ENCODE measurements around the gene LRP3.
"Not testable (repeated sequence)": the region's sequence is repeated elsewhere in the genome, so short reads cannot be mapped to it uniquely, and the experiment has no call there.

LRP3 gene

GRCh38 chr19:33176670-33177416 is 17.3 kb upstream of the LRP3 start:
- DNase-seq (ENCODE audit: low read depth, low spot score): peak; percentile 89
- peaks cover 8% of the 10 kb centered on the region for H3K36me3 ChIP-seq (ENCODE audit: insufficient read depth, insufficient read length, low read length)
- peak overlapping the region; percentile 92 for H3K4me3 ChIP-seq (ENCODE audit: insufficient read length, low read depth)
- H3K9me3 ChIP-seq (ENCODE audit: insufficient read depth, low read length): no peaks in the 10 kb centered on the region
- H3K4me1 ChIP-seq (ENCODE audit: insufficient read depth, insufficient read length): peaks cover 10% of the 10 kb centered on the region
- H3K27me3 ChIP-seq (ENCODE audit: insufficient read depth, insufficient read length): peaks cover 13% of the 10 kb centered on the region
- peak overlapping the region; percentile 97 for H3K9ac ChIP-seq (ENCODE audit: insufficient read length, low read depth)
- TF ChIP-seq ZNF274 (IDR thresholded peaks at IDR 0.05; ENCODE audit: low read depth, low read length) (no peak), YY1 (IDR thresholded peaks at IDR 0.05; ENCODE audit: insufficient read depth, insufficient read length) (no peak), SUZ12 (IDR thresholded peaks at IDR 0.05; ENCODE audit: extremely low read depth, insufficient read depth, insufficient read length) (no peak)

DNA sequence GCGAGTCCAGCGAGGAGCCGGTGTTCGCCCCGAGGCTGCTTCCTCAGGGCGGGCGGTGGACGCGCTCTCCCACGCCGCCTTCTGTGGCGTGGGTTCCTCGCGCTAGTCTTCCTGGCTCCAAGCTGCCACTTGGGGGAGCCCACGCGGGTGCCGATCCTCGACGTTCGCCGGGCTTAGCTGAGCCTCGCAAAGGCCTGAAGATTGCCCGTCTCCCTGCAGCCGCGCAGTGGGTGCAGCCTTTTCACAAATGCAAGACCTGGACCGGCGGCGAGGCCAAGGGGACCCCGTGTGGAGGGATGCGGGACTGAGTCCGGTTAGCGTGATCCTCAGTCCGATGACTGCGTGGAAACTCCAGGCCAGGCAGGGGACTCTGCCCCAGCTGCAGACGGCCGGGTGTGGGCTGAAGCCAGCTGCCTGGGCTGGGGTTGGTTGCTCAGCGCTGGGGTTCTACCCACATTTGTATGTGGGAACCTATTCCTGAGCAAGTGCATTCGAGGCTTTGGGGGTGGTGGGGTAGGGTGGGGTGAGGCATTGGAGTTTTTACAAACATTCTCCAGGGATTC is 16.6 kb upstream of the LRP3 start:
- peaks cover 8% of the 10 kb centered on the region for H3K36me3 ChIP-seq (ENCODE audit: insufficient read depth, insufficient read length, low read length)
- DNase-seq (ENCODE audit: low read depth, low spot score): no peak
- H3K4me1 ChIP-seq (ENCODE audit: insufficient read depth, insufficient read length): peaks cover 10% of the 10 kb centered on the region
- H3K27me3 ChIP-seq (ENCODE audit: insufficient read depth, insufficient read length): peaks cover 13% of the 10 kb centered on the region
- H3K4me3 ChIP-seq (ENCODE audit: insufficient read length, low read depth): peak overlapping the region; percentile 58
- no peaks in the 10 kb centered on the region for H3K9me3 ChIP-seq (ENCODE audit: insufficient read depth, low read length)
- H3K9ac ChIP-seq (ENCODE audit: insufficient read length, low read depth): peak overlapping the region; percentile 81
- TF ChIP-seq ZNF274 (IDR thresholded peaks at IDR 0.05; ENCODE audit: low read depth, low read length) (no peak), YY1 (IDR thresholded peaks at IDR 0.05; ENCODE audit: insufficient read depth, insufficient read length) (no peak), SUZ12 (IDR thresholded peaks at IDR 0.05; ENCODE audit: extremely low read depth, insufficient read depth, insufficient read length) (no peak)

DNA sequence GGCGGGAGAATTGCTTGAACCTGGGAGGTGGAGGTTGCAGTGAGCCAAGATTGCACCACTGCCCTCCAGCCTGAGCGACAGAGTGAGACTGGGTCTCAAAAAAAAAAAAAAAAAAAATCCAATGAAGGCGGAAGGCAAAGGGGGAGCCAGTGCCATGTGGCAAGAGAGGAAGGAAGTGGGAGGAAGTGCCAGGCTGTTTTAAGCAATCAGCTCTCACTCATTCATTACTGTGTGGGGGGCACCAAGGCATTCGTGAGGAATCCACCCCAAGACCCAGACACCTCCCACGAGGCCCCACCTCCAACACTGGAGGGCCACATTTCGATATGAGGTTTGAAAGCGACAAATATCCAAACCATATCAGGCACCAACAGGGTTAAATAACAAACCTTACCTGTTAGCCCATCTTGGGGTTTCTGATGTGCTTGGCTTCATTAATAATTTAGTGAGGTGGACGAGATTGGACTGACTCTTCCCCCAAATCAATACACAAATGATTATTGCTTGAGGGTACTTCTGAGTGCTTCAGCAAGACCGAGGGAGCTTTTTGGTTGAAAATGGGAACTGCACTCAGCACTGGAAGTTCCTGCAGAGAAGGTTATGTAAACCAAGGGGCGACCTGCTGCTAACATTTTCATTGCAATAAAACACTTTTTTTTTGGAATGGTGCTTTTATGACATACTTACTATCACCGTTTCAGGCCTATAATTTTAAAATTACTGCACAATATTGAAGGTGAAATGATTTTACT is 7.5 kb upstream of the LRP3 start:
- TF ChIP-seq SUZ12 (IDR thresholded peaks at IDR 0.05; ENCODE audit: extremely low read depth, insufficient read depth, insufficient read length) (no peak), ZNF274 (IDR thresholded peaks at IDR 0.05; ENCODE audit: low read depth, low read length) (no peak), YY1 (IDR thresholded peaks at IDR 0.05; ENCODE audit: insufficient read depth, insufficient read length) (no peak)
- H3K27me3 ChIP-seq (ENCODE audit: insufficient read depth, insufficient read length): no peaks in the 10 kb centered on the region

DNA sequence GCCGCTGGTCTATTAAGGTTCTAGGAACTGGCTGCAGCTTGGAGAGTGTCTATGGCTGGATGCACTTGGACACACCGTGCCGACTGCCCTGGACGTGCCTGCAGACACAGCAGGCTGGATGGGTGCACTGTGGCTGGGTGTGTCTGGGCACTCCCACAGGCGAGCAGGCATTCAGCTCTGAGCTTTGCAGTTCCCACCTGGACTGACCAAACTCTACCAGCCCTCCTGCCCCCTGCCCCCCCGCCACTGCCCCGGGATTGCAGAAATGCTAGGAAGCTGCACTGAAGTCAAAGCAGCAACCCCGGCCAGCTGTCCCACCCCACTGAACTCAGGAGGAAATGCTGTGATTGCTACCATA is 7.0 kb upstream of the LRP3 start:
- no peak overlapping the region for H3K9ac ChIP-seq (ENCODE audit: insufficient read length, low read depth)
- H3K36me3 ChIP-seq (ENCODE audit: insufficient read depth, insufficient read length, low read length): no peaks in the 10 kb centered on the region
- DNase-seq (ENCODE audit: low read depth, low spot score): no peak
- H3K4me1 ChIP-seq (ENCODE audit: insufficient read depth, insufficient read length): no peaks in the 10 kb centered on the region
- no peaks in the 10 kb centered on the region for H3K9me3 ChIP-seq (ENCODE audit: insufficient read depth, low read length)
- peaks cover under 1% of the 10 kb centered on the region for H3K27me3 ChIP-seq (ENCODE audit: insufficient read depth, insufficient read length)
- H3K4me3 ChIP-seq (ENCODE audit: insufficient read length, low read depth): no peak overlapping the region
- TF ChIP-seq YY1 (IDR thresholded peaks at IDR 0.05; ENCODE audit: insufficient read depth, insufficient read length) (no peak), ZNF274 (IDR thresholded peaks at IDR 0.05; ENCODE audit: low read depth, low read length) (no peak)

More for the DNA sequence above, 7.5 kb upstream of the LRP3 start:
- no peak overlapping the region for H3K9ac ChIP-seq (ENCODE audit: insufficient read length, low read depth)
- H3K4me1 ChIP-seq (ENCODE audit: insufficient read depth, insufficient read length): no peaks in the 10 kb centered on the region
- no peaks in the 10 kb centered on the region for H3K36me3 ChIP-seq (ENCODE audit: insufficient read depth, insufficient read length, low read length)
- no peaks in the 10 kb centered on the region for H3K9me3 ChIP-seq (ENCODE audit: insufficient read depth, low read length)
- DNase-seq (ENCODE audit: low read depth, low spot score): no peak
- H3K4me3 ChIP-seq (ENCODE audit: insufficient read length, low read depth): no peak overlapping the region

- Histone ChIP-seq H3K36me3 (ENCODE audit: insufficient read depth, insufficient read length, low read length) (no peaks in the 10 kb centered on the region), H3K27me3 (ENCODE audit: insufficient read depth, insufficient read length) (peaks cover 15% of the 10 kb centered on the region), H3K4me1 (ENCODE audit: insufficient read depth, insufficient read length) (no peaks in the 10 kb centered on the region), H3K9ac (ENCODE audit: insufficient read length, low read depth) (no peak overlapping the region), H3K4me3 (ENCODE audit: insufficient read length, low read depth) (no peak overlapping the region), H3K9me3 (ENCODE audit: insufficient read depth, low read length) (no peaks in the 10 kb centered on the region)
- DNase-seq (ENCODE audit: low read depth, low spot score): no peak
- TF ChIP-seq SUZ12 (IDR thresholded peaks at IDR 0.05; ENCODE audit: extremely low read depth, insufficient read depth, insufficient read length): no peak
- no peak for TF ChIP-seq YY1 (IDR thresholded peaks at IDR 0.05; ENCODE audit: insufficient read depth, insufficient read length)
Observed at GRCh38 chr19:33189453-33189852, 4.7 kb upstream of the LRP3 start.

GRCh38 chr19:33191092-33191491 is 3.0 kb upstream of the LRP3 start:
- not testable (repeated sequence) for H3K9ac ChIP-seq (ENCODE audit: insufficient read length, low read depth); DNase-seq (ENCODE audit: low read depth, low spot score); H3K9me3 ChIP-seq (ENCODE audit: insufficient read depth, low read length); H3K4me1 ChIP-seq (ENCODE audit: insufficient read depth, insufficient read length); H3K4me3 ChIP-seq (ENCODE audit: insufficient read length, low read depth); H3K36me3 ChIP-seq (ENCODE audit: insufficient read depth, insufficient read length, low read length)
- peaks cover 23% of the 10 kb centered on the region for H3K27me3 ChIP-seq (ENCODE audit: insufficient read depth, insufficient read length)

DNA sequence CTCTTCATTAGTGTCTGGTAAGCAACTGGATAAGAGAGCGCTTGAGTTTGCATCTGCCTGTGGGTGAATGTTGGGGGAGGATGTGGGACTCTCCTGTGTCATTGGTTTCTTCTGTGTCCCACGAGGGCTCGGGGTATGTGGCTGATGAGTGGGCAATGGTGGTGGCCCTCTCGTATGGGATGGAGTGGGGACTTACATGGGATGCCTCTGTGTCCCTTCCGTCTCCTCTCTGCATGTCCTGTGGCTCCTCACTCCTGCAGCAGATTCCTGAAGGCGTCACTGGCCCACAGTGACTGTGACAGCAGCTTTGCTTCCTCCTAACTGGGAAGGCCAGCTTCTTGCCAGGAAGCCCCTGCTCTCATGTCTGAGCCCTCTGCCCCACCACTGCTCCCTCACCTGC is 2.6 kb upstream of the LRP3 start:
- Histone ChIP-seq H3K4me3 (ENCODE audit: insufficient read length, low read depth) (no peak overlapping the region), H3K9me3 (ENCODE audit: insufficient read depth, low read length) (no peaks in the 10 kb centered on the region), H3K36me3 (ENCODE audit: insufficient read depth, insufficient read length, low read length) (peaks cover 1% of the 10 kb centered on the region), H3K9ac (ENCODE audit: insufficient read length, low read depth) (no peak overlapping the region), H3K27me3 (ENCODE audit: insufficient read depth, insufficient read length) (peaks cover 23% of the 10 kb centered on the region), H3K4me1 (ENCODE audit: insufficient read depth, insufficient read length) (no peaks in the 10 kb centered on the region)
- TF ChIP-seq ZNF274 (IDR thresholded peaks at IDR 0.05; ENCODE audit: low read depth, low read length): no peak
- no peak for DNase-seq (ENCODE audit: low read depth, low spot score)
